K562 (cell line): ENCODE data around the gene SLC26A3. TPM values are rescaled to one million over a fixed set of nuclear protein-coding genes. Genes with fewer than 3 reads are reported as not detected.
A peak's percentile ranks its signal among the peaks of the same experiment; 100 is the strongest.

ENCODE experiments used
- ATF6 ChIP-seq: sonication (generic); formaldehyde crosslinking; IDR thresholded peaks from 2 replicates; pipeline ENCODE4 v1.4.0; 2020; ENCODE audit warnings: mild to moderate bottlenecking, missing genetic modification reagents
- BACH1 ChIP-seq: fragments of 200-800 bp; sonication (Bioruptor generic); IDR thresholded peaks from 2 replicates; pipeline ENCODE4 v1.6.1; 2016; ENCODE audit warnings: missing genetic modification characterization, missing compliant biosample characterization
- BCOR ChIP-seq: fragments of 450-650 bp; IDR thresholded peaks from 2 replicates; pipeline ENCODE4 v1.6.1; 2016
- DIDO1 ChIP-seq: fragments of 450-650 bp; IDR thresholded peaks from 2 replicates; pipeline ENCODE4 v1.6.1; 2016; ENCODE audit warnings: low read depth, missing biosample characterization, missing genetic modification characterization
- ETS2 ChIP-seq: IDR thresholded peaks from 2 replicates; pipeline ENCODE4 v1.6.1; 2016; ENCODE audit warnings: borderline replicate concordance, missing genetic modification characterization, mild to moderate bottlenecking, moderate library complexity, missing compliant biosample characterization; ENCODE audit not compliant: poor library complexity, severe bottlenecking
- KDM1A ChIP-seq, 2 experiments: fragments of 450-650 bp; IDR thresholded peaks; 2 replicates each; pipeline ENCODE4 v1.6.1; 2016; ENCODE audit warnings: mild to moderate bottlenecking in 2 of 2
- KLF13 ChIP-seq: fragments of 450-650 bp; IDR thresholded peaks from 2 replicates; pipeline ENCODE4 v1.6.1; 2016; ENCODE audit warnings: missing genetic modification characterization, low read depth, mild to moderate bottlenecking, missing compliant biosample characterization, moderate library complexity, borderline replicate concordance
- MED1 ChIP-seq: sonication (generic); formaldehyde crosslinking; IDR thresholded peaks from 2 replicates; pipeline ENCODE4 v1.8.1; 2023; ENCODE audit warnings: missing genetic modification reagents, borderline replicate concordance
- MTA1 ChIP-seq: fragments of 450-650 bp; IDR thresholded peaks from 2 replicates; pipeline ENCODE4 v1.6.1; 2017; ENCODE audit warnings: borderline replicate concordance
- MYNN ChIP-seq, 2 experiments: sonication (generic); formaldehyde crosslinking in 1 of 2; IDR thresholded peaks; 2 replicates each; pipeline versions ENCODE4 v1.5.0 to v1.6.1; 2016 to 2020; ENCODE audit warnings: antibody characterized with exemption in 1 of 2, missing genetic modification reagents in 1 of 2
- RAD51 ChIP-seq: fragments of 450-650 bp; IDR thresholded peaks from 2 replicates; pipeline ENCODE4 v1.7.1; 2016; ENCODE audit warnings: low read depth, mild to moderate bottlenecking, borderline replicate concordance
- RBM25 ChIP-seq: fragments of 200-400 bp; formaldehyde crosslinking; IDR thresholded peaks from 2 replicates; pipeline ENCODE4 v1.6.1; 2018; ENCODE audit warnings: low read length, low read depth, moderate library complexity; ENCODE audit not compliant: severe bottlenecking
- SIRT6 ChIP-seq: IDR thresholded peaks from one replicate; pipeline ENCODE4 v1.6.1; 2012; ENCODE audit warnings: low read depth, mild to moderate bottlenecking, control low read depth, inconsistent platforms, low read length, moderate library complexity
- SMARCC2 ChIP-seq: fragments of 450-650 bp; IDR thresholded peaks from 2 replicates; pipeline ENCODE4 v1.6.1; 2017; ENCODE audit warnings: antibody characterized with exemption, moderate library complexity, mild to moderate bottlenecking, low read depth
- SPI1 ChIP-seq: IDR thresholded peaks from 2 replicates; pipeline ENCODE4 v1.6.1; 2011; ENCODE audit warnings: low read depth, low read length, control low read depth, borderline replicate concordance
- TOE1 ChIP-seq, 2 experiments: fragments of 450-650 bp in 1 of 2; sonication (generic) in 1 of 2; formaldehyde crosslinking in 1 of 2; IDR thresholded peaks; 2 replicates each; pipeline versions ENCODE4 v1.7.1 to v1.8.0; 2016 to 2022; ENCODE audit warnings: borderline replicate concordance in 2 of 2, mild to moderate bottlenecking in 2 of 2, antibody characterized with exemption in 1 of 2, inconsistent platforms in 1 of 2, low read depth in 1 of 2, missing genetic modification reagents in 1 of 2, moderate library complexity in 1 of 2
- ZBTB1 ChIP-seq: sonication (generic); formaldehyde crosslinking; IDR thresholded peaks from 2 replicates; pipeline ENCODE4 v1.8.1; 2023; ENCODE audit warnings: missing genetic modification reagents, low read depth, mild to moderate bottlenecking, borderline replicate concordance
- ZBTB2 ChIP-seq: fragments of 450-650 bp; IDR thresholded peaks from 2 replicates; pipeline ENCODE4 v1.6.1; 2016; ENCODE audit warnings: antibody characterized with exemption
- ZBTB43 ChIP-seq: sonication (generic); formaldehyde crosslinking; IDR thresholded peaks from 2 replicates; pipeline ENCODE4 v1.8.0; 2023; ENCODE audit warnings: mild to moderate bottlenecking, missing genetic modification reagents
- ZNF668 ChIP-seq: fragments of 250-450 bp; sonication (Bioruptor Pico); IDR thresholded peaks from 2 replicates; pipeline ENCODE4 v1.8.0; 2022; ENCODE audit warnings: mild to moderate bottlenecking, inconsistent platforms
- ZNF695 ChIP-seq: fragments of 450-650 bp; formaldehyde crosslinking; IDR thresholded peaks from 2 replicates; pipeline ENCODE4 v1.4.0; 2020; ENCODE audit warnings: mild to moderate bottlenecking, moderate library complexity
- polyA plus RNA-seq, 8 experiments: library from polyadenylated mRNA; depleted of rRNA in 4 of 8; stranded (reverse) in 5 of 8; unstranded in 3 of 8; fragments of >200 nt; fragmentation: Nextera tagmentation in 2 of 8; fragmentation: Illumina TruSeq in 1 of 8; extraction: Ambion mirVana in 2 of 8; extraction: Trizol in 1 of 8; gene quantifications; 2 replicates each; pipeline versions ENCODE4 v1.2.1 to v1.2.3, GENCODE V29; 2011 to 2014; ENCODE audit warnings: inconsistent platforms in 1 of 8, missing spikeins in 1 of 8
- total RNA-seq, 7 experiments: library from RNA; depleted of rRNA in 6 of 7; stranded (reverse); fragments of >200 nt in 6 of 7; fragmentation: Illumina TruSeq in 2 of 7; extraction: Trizol in 2 of 7; gene quantifications; 2 replicates each; pipeline versions ENCODE4 v1.2.1 to v1.2.3, GENCODE V29; 2011 to 2021; ENCODE audit warnings: low replicate concordance in 1 of 7

Gene SLC26A3
- total and polyA plus RNA-seq, 9 of the 15 experiments (the other 6 are each of a cell fraction or from before 2014, with no cell fraction given) = 0.86 TPM; not detected in 8

DNA sequence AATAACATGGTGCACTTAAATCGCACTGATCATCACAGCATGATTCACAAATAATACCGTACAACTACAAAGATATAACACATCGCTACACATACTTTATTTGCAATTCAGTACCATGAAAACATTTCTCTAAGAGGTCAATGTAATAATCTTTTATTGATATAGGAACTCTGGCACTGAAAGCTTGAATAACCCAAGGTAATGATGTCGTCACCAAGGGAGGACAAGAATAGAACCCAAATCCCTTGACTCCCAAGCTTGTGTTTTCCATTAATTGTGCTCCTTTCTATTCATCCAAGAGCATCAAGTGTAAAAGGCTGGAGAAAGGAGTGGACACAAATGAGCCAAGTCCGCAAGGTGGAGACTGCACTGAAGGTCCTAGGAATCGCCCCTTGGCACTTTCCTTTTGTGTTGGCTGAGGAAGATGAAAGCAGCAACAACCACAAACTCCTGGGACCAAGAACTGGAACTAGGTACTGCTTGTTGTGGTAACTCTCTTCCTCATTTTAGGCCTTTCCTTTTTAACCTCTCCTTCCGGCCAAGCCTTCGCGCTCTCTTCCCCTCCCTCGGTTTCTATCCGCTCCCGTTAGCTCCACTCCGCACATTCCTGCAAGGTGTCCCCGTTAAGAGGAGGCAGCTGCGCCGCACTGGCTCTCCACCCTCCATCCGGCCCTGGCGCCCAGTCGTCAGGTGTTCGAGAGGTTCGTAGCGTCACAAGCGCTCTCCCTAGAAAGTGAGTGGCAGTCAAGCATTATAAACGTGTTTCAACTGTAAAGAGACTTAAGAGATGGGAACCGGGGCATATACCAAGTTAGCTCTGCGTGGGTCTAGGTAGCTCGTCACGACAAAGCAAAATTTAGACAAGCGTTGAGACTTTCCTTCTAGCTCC, 60.1 kb downstream of the SLC26A3 start (continued):
- TF ChIP-seq ZBTB43 (no peak; the same call in none of the 2 replicates), ATF6 (0 out of 2 replicates have a peak, but pooled peaks have one; percentile 84), BACH1 (peak; percentile 39; the same call in 1 of the 2 replicates), SPI1 (peak; percentile 96), MED1 (CRISPR knock-in tag) (no peak), KLF13 (tag) (peak; percentile 41; the same call in 1 of the 2 replicates), ZBTB1 (CRISPR knock-in tag) (no peak), MYNN (IDR thresholded peaks at IDR 0.05) (0 out of 2 replicates have a peak, but pooled peaks have one; percentile 22), MYNN (CRISPR knock-in tag; IDR thresholded peaks at IDR 0.05) (no peak), SMARCC2 (peak; percentile 23; the same call in 1 of the 2 replicates), BCOR (peak; percentile 65), KDM1A (IDR thresholded peaks at IDR 0.05) (peak in 1 of 2 experiments; percentile 9; a peak in 1 of 4 replicates), ZNF695 (CRISPR knock-in tag) (no peak), RAD51 (peak; percentile 29; the same call in 1 of the 2 replicates), ETS2 (tag) (no peak), ZNF668 (CRISPR knock-in tag) (0 out of 2 replicates have a peak, but pooled peaks have one; percentile 29), TOE1 (IDR thresholded peaks at IDR 0.05; ENCODE audit: borderline replicate concordance) (peak; percentile 84), TOE1 (CRISPR knock-in tag; IDR thresholded peaks at IDR 0.05; ENCODE audit: borderline replicate concordance, low read depth) (no peak), MTA1 (peak; percentile 50; the same call in 1 of the 2 replicates), RBM25 (no peak), DIDO1 (tag) (no peak), SIRT6 (peak; percentile 16), ZBTB2 (no peak)
